Central memory CD4-positive, alpha-beta T cell (primary cell): ENCODE measurements around the gene USP32.
"Not testable (repeated sequence)": the region's sequence is repeated elsewhere in the genome, so short reads cannot be mapped to it uniquely, and the experiment has no call there.

Source experiments
- DNase-seq: peaks from one replicate; pipeline ENCODE4 v3.0.0; 2022

Gene USP32

GRCh38 chr17:60332574-60332973, 59.4 kb downstream of the USP32 start:
- no peak for DNase-seq

DNA sequence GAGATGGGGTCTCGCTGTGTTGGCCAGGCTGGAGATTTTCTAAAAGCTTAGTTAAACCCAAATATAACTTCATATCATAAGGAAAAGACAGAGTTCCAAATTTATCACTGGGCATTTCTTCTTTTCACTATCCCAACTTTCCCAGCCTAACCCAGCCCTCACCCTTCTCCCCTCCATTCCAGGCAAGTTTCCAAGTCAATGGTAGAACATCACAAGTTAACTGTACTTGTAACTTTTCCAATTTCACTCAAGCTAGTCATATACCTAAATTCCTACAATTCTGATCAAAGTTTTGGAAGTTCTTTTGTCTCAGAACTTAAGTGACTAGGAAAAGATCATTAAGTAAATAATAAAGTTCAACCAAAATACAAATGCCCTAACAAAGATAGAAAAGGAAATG, 61.2 kb downstream of the USP32 start:
- no peak for DNase-seq

DNA sequence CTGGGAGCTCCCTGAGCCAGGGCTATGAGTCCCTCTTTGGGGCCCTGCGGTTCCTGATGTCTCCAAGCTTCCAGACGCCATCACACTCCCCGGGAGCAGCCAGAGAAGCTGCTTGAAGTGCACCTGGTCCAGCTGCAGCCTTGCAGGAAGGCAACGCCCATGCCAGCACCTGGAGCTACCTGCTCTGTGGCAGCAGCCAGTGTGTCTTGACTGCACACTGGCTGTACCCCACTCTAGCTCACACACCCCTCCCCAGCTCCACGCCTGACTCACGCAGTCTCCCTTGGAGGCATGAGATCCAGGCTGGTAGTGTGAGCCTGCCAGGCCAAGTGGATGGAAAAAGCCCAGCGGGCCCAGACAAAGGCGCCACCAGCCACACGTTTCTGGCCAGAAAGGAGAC, 63.3 kb downstream of the USP32 start:
- DNase-seq = no peak

GRCh38 chr17:60327901-60328273, 64.0 kb downstream of the USP32 start:
- no peak for DNase-seq

DNA sequence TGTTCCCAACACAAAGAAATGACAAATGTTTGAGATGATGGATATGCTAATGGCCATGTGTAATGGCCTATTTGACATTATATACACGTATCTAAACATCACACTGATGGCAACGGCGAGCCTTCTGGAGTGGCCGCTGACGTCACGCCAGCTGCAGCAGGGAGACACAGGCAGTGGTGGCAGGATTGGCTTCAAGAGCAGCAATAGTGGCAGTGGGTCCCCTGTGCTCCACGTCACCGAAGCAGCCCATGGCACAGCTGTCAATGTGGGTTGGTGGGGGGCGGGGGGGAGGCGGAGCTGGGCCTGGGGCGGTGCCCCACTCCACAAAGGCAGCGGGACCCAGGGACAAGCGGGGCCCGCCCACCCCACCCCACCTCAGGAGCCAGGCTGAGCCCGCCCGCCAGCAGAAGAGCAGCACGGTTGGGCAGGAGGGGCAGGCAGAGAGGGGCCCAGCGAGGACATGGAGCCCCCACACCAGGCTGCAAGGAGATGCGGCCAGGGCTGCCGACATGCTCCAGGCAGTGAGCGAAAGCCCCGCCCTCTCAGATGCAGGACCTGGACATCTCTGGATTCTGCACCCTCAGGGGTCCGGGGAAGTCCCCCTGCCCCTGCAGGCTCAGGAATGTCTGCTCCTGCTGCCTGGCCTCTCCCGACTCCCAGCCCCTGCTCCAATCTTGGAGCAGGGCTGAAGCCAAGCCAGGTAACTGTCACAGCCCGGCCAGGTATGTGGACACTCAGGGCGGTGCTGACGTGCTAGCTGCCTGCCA, 64.6 kb downstream of the USP32 start:
- no peak for DNase-seq

- no peak for DNase-seq
Measured at GRCh38 chr17:60326702-60327101, 65.2 kb downstream of the USP32 start.

GRCh38 chr17:60325730-60326524, 66.0 kb downstream of the USP32 start:
- DNase-seq = no peak

- no peak for DNase-seq
Measured at GRCh38 chr17:60323754-60324153, 68.2 kb downstream of the USP32 start.

GRCh38 chr17:60322056-60322387, 69.9 kb downstream of the USP32 start:
- no peak for DNase-seq

GRCh38 chr17:60321336-60322055, 70.4 kb downstream of the USP32 start:
- no peak for DNase-seq

GRCh38 chr17:60318830-60319229, 73.1 kb downstream of the USP32 start:
- DNase-seq = no peak

DNA sequence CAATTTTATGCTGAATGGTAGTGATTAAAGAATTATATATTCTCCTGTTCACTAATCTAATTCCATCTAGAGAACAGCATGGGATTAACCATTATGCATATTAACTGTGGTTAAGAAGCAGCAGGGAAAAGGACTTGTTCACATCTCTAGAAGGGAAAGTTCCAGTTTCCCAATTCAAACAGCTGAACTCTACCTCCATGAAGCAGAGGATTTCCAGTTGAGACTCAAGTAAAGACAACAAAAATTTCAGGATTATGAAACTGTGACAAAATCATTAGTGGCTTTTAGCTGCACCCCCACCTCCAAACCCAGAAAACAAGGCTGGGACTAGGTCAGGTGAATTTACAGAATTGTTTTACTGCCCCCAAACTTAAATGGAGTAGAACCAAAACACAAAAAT, 73.6 kb downstream of the USP32 start:
- DNase-seq = no peak

DNA sequence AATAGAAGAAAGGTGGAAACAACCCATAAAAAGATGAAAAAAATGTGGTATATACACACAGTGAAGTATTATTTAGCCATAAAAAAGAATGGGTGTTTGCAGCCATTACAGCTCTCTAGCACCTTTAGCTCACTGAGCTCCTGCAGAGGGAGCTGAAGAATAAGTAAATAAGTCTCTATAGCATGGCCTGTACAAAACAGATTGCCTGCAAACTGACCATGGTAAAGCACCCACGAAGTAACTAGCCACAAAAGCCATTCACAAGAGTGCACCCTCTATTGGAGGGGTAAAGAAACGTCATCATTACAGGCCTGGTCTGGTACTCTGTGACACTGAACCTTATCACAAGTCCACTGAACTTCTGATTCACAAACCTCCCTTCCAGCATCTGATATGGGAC, 76.3 kb downstream of the USP32 start:
- no peak for DNase-seq

- not testable (repeated sequence) for DNase-seq
Measured at GRCh38 chr17:60314900-60315299, 77.0 kb downstream of the USP32 start.

DNA sequence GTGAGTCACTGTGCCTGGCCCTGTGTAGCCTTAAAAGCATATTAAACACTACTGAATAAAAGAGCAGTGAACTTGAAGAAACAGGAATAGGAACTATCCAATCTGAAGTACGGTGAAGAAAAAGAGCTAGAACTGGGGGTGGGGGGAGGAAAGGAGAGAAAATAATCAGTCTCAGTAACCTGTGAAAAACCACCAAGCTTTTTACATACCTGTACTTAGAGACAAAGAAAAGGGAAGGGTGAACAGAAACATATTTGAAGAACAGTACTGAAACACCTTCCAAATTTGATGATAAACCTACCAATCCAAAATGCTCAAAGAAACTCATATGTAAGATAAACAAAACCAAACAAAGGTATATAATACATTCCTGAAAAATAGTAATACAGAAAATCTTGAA, 77.5 kb downstream of the USP32 start:
- DNase-seq = no peak

DNA sequence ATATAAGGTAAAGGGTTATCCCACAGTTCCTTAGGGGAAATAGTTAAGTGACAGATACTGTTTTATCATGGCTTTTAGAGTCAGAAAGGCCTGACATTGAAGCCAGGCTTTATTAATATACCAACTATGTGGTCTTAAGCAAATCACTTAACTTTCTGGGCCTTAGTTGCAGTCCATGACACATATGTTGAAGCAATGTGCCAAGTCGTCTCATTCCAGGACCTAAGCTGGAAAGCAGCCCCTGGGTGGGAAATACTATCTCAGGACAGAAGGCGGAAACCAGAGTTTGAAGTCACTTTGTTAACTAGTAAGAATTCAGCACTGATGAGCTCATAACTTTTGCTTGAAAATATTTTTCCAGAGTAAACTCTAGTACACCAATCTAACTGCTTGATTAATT, 80.0 kb downstream of the USP32 start:
- no peak for DNase-seq

- DNase-seq = no peak
Measured at GRCh38 chr17:60311186-60311585, 80.7 kb downstream of the USP32 start.

DNA sequence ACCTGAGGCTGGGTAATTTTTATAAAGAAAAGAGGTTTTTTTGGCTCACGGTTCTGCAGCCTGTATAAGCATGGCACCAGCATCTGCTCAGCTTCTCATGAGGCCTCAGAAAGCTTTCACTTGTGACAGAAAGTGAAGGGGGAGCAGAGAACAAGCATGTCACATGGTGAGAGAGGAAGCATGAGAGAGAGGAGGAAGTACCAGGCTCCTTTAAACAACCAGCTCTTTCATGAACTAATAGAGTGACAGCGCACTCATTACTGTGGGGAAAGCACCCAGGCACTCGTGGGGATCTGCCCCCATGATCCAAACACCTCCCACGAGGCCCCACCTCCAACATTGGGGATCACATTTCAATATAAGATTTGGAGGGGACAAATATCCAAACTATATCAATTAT, 86.8 kb downstream of the USP32 start:
- DNase-seq = peak; percentile 6

DNA sequence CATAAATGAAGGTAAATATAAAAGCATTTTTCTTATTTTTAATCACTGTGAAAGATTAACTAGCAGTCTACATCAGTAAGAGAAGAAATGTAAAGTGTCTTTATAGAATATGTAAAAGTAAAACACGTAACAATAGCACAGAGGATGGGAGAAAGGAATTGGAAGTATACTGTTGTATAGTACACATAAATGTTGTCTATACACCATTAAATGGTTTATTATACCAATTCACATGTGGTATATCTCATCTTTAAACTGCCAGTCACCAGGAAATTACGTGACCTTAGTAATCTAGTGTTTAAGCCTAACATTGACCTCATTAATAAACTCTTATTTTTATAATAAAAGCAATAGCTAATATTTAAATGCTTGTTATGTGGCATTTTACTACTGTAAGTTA, 87.4 kb downstream of the USP32 start:
- DNase-seq = no peak

DNA sequence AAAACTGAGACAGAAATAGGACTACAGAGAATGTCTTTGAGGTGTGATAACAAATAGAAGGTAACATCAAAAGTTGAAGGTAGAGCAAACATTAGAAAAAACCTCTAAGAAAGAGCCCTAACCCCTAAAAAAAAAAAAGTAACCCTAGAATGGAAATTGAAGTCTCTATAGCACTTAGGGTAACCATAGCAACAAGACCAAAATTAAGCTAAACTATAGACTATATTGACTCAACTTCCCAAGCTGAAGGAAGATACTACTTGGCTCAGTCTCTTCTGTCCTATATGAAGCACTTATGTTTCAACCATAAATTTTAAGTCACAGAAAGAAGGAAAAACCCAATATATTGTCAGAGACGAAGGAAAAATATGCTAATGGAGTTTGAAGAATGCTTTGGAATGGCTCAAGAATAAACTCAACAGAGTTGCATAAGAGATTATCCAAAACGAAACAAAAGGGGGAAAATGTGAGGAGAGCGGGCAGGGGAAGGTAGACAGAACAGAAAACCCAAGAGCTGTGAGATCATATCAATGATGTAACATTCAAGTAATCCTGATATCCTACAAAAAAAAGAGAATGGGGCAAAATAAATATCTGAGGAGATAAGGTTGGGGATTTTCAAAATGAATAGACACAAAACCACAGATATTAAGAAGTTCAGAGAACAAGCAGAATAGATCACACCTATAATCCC, 88.4 kb downstream of the USP32 start:
- no peak for DNase-seq

DNA sequence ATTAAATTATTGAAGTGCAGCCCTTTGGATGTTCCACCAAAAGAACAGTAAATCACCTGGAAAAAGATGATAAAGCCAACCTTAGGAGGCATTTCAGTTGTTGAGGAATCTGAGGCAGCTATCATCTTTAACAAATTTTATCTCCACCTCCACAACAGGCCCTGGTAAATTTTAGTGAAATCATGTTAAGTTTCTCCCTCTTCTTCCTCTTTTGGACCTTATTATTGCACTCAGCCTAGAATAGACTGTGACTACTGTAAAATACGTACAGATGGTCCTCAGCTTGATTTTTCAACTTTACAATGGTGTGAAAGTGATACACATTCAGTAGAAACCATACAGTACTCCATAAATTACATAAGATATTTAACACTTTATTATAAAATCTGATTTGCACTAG, 90.3 kb downstream of the USP32 start:
- no peak for DNase-seq

DNA sequence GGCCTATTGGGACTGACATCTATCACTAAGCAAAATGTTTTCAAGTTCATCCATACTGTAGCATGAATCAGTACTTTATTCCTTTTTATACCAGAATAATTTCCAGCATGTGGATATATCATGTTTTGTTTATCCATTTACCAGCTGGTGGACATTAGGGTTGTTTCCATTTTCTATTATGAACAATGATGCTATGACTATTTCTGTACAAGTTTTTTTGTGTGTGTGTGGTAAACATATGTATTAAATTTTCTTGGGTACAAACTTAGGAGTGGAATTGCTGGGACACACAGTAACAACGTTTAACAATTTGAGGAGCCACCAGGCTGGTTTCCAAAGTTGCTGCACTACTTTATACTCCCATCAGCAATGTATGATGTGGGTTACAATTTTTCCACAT, 91.0 kb downstream of the USP32 start:
- DNase-seq = no peak

DNA sequence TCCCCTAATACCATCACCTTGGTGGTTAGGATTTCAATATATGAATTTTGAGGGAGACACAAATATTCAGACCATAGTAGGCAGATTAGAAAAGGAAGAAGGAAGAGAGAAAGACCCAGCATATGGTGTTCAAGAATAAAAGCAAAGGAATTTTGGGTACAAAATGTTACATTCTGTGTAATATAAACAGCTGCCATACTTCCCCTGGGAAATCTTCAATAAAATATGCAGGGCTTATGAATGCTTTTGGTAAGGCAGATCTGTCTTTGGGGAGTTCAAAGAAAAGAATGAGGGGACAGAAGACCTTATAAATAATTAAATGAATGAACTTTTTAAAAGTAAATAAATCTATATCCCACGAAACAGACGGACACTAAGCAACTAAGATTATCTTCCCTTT, 91.9 kb downstream of the USP32 start:
- no peak for DNase-seq
